Measurements from ENCODE around the gene LRRC8C.
A peak's percentile ranks its signal among the peaks of the same experiment; 100 is the strongest.

The LRRC8C gene

DNA sequence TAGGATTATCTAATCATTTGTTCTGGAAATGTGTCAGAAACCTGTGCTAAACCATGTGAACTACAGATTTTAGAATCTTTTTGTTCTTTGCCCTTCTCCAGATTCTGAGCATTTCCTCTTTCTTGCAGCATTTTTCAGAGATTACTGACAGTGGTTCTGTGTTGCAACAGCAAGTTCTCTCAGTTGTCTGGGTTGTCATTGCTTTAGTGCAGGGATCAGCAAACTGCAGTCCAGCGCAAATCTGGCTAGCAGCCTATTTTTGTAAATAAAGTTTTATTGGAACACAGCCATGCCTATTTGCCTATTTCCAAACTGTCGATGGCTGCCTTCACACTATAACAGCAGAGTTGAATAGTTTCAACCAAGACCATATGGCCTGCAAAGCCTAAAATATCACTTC lies 121.6 kb downstream of the LRRC8C start:
- H3K27me3 Mint-ChIP-seq = no peaks in the 10 kb centered on the region
- peak overlapping the region; percentile 61 for H3K27ac Mint-ChIP-seq
- peaks cover 67% of the 10 kb centered on the region for H3K4me1 Mint-ChIP-seq (ENCODE audit: low read depth)
- H3K9me3 Mint-ChIP-seq = no peaks in the 10 kb centered on the region
- peaks cover 4% of the 10 kb centered on the region for H3K36me3 Mint-ChIP-seq (ENCODE audit: low read depth)
- H3K4me3 Mint-ChIP-seq = no peak overlapping the region

DNA sequence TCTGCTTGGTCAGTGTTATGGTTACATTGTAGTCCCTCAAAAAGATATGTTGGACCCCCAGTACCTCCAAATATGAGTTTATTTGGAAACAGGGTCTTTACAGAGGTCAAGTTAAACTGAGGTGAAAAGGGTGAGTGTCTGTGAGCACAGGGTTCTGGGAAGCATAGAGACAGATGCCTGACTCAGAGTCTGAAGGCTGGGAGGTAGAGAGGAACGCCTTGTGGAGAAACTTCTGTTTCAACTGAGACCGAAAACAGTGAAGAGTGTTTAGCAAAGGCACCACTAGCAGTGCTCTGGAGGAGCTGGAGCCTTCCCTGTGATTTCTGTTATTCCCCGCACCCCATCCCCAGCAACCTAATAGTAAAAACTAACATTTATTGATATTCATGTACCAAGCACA lies 122.7 kb downstream of the LRRC8C start:
- H3K27me3 Mint-ChIP-seq = no peaks in the 10 kb centered on the region
- H3K27ac Mint-ChIP-seq = peak overlapping the region; percentile 76
- H3K4me1 Mint-ChIP-seq (ENCODE audit: low read depth) = peaks cover 78% of the 10 kb centered on the region
- no peaks in the 10 kb centered on the region for H3K9me3 Mint-ChIP-seq
- peaks cover 4% of the 10 kb centered on the region for H3K36me3 Mint-ChIP-seq (ENCODE audit: low read depth)
- no peak overlapping the region for H3K4me3 Mint-ChIP-seq

GRCh38 chr1:89757532-89757931 lies 124.6 kb downstream of the LRRC8C start:
- Mint-ChIP-seq H3K27me3 (no peaks in the 10 kb centered on the region), H3K36me3 (ENCODE audit: low read depth) (peaks cover 7% of the 10 kb centered on the region), H3K27ac (peak overlapping the region; percentile 92), H3K4me1 (ENCODE audit: low read depth) (peaks cover 95% of the 10 kb centered on the region), H3K9me3 (no peaks in the 10 kb centered on the region), H3K4me3 (peak overlapping the region; percentile 76)

DNA sequence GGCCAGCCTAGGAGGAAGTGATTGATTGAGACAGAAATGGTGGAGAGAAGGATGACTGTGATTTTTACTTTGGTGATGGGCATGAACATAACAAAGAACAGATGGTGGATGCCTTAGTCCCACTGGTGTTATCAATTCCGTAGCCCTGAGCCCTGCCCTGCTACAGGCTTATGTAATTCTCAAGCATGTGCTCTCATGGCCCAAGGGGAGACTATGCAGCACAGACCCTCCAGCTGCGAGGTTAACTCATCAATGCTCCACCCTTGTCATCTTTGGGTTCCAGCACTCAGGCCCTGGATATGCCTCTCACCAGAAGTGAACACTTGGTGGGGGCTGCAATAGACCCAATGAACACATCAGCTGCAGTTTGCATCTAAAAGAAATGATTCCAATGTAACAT lies 125.2 kb downstream of the LRRC8C start:
- no peaks in the 10 kb centered on the region for H3K9me3 Mint-ChIP-seq
- H3K36me3 Mint-ChIP-seq (ENCODE audit: low read depth) = peaks cover 7% of the 10 kb centered on the region
- H3K4me3 Mint-ChIP-seq = peak overlapping the region; percentile 76
- no peaks in the 10 kb centered on the region for H3K27me3 Mint-ChIP-seq
- H3K4me1 Mint-ChIP-seq (ENCODE audit: low read depth) = peaks cover 95% of the 10 kb centered on the region
- H3K27ac Mint-ChIP-seq = peak overlapping the region; percentile 92

GRCh38 chr1:89759036-89759435 lies 126.1 kb downstream of the LRRC8C start:
- Mint-ChIP-seq H3K27ac (peak overlapping the region; percentile 92), H3K9me3 (no peaks in the 10 kb centered on the region), H3K36me3 (ENCODE audit: low read depth) (peaks cover 7% of the 10 kb centered on the region), H3K4me3 (peak overlapping the region; percentile 18), H3K4me1 (ENCODE audit: low read depth) (peaks cover 98% of the 10 kb centered on the region), H3K27me3 (no peaks in the 10 kb centered on the region)

GRCh38 chr1:89760496-89760895 lies 127.6 kb downstream of the LRRC8C start:
- peak overlapping the region; percentile 61 for H3K27ac Mint-ChIP-seq
- H3K27me3 Mint-ChIP-seq = no peaks in the 10 kb centered on the region
- peaks cover 90% of the 10 kb centered on the region for H3K4me1 Mint-ChIP-seq (ENCODE audit: low read depth)
- H3K4me3 Mint-ChIP-seq = no peak overlapping the region
- no peaks in the 10 kb centered on the region for H3K9me3 Mint-ChIP-seq
- peaks cover 7% of the 10 kb centered on the region for H3K36me3 Mint-ChIP-seq (ENCODE audit: low read depth)

- Mint-ChIP-seq H3K27ac (peak overlapping the region; percentile 94), H3K9me3 (no peaks in the 10 kb centered on the region), H3K4me3 (peak overlapping the region; percentile 88), H3K4me1 (ENCODE audit: low read depth) (peaks cover 82% of the 10 kb centered on the region), H3K27me3 (no peaks in the 10 kb centered on the region), H3K36me3 (ENCODE audit: low read depth) (peaks cover 7% of the 10 kb centered on the region)
These were observed 128.4 kb downstream of the LRRC8C start for GRCh38 chr1:89761338-89761737.

GRCh38 chr1:89761901-89762300 lies 129.0 kb downstream of the LRRC8C start:
- no peaks in the 10 kb centered on the region for H3K27me3 Mint-ChIP-seq
- peaks cover 76% of the 10 kb centered on the region for H3K4me1 Mint-ChIP-seq (ENCODE audit: low read depth)
- H3K4me3 Mint-ChIP-seq = peak overlapping the region; percentile 88

GRCh38 chr1:89762386-89762778 lies 129.5 kb downstream of the LRRC8C start:
- Mint-ChIP-seq H3K9me3 (no peaks in the 10 kb centered on the region), H3K4me1 (ENCODE audit: low read depth) (peaks cover 71% of the 10 kb centered on the region), H3K27me3 (no peaks in the 10 kb centered on the region), H3K36me3 (ENCODE audit: low read depth) (peaks cover 7% of the 10 kb centered on the region), H3K27ac (peak overlapping the region; percentile 94), H3K4me3 (peak overlapping the region; percentile 88)

More at GRCh38 chr1:89761901-89762300, 129.0 kb downstream of the LRRC8C start:
- H3K9me3 Mint-ChIP-seq = no peaks in the 10 kb centered on the region
- peaks cover 7% of the 10 kb centered on the region for H3K36me3 Mint-ChIP-seq (ENCODE audit: low read depth)
- H3K27ac Mint-ChIP-seq = peak overlapping the region; percentile 94

DNA sequence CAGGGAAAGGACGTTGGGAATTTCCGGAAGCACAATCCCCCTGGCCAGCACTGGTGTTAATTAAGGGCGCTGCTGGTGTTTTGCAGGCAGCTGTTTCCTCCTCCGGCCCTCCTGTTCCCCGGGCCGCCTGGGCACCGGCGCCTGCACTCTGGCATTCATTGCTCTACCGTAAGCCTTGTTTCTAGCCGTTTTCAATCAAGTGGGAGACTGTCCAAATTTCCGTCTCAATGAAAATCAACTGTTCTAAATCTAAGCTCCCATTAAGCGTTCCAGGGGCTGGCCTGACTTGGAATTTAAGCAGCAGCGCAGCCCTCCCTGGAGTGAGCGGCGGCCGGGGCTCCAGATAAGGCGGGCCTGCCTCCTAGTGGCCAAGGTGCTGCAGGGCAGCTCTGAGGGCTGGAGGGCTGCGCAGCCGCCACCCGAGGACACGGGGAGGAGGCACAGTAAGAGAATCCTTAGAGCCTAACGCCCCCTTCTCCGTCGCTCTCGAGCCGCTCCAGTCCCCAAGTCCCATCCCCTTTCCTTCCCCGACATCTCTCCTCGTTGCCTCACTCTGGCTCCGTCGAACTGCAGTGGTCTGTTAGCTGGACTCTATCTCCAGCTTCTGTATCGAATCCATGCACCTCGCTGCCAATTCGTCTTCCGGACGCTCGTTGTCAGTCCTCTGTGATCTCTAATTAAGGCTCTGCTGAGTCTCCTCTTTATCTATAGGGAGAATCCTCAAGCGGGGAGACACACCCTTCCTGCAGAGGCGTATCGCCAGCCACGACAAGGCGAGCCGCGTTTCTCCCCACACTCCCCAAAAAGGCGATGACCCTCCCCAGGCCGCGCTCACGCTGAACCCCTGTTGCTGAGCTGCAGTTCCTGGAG lies 130.1 kb downstream of the LRRC8C start:
- Mint-ChIP-seq H3K4me3 (peak overlapping the region; percentile 88), H3K27me3 (no peaks in the 10 kb centered on the region), H3K27ac (peak overlapping the region; percentile 94), H3K36me3 (ENCODE audit: low read depth) (peaks cover 7% of the 10 kb centered on the region), H3K9me3 (no peaks in the 10 kb centered on the region), H3K4me1 (ENCODE audit: low read depth) (peaks cover 65% of the 10 kb centered on the region)

- peak overlapping the region; percentile 94 for H3K27ac Mint-ChIP-seq
- H3K36me3 Mint-ChIP-seq (ENCODE audit: low read depth) = peaks cover 7% of the 10 kb centered on the region
- no peaks in the 10 kb centered on the region for H3K27me3 Mint-ChIP-seq
- H3K4me3 Mint-ChIP-seq = peak overlapping the region; percentile 88
- peaks cover 59% of the 10 kb centered on the region for H3K4me1 Mint-ChIP-seq (ENCODE audit: low read depth)
- no peaks in the 10 kb centered on the region for H3K9me3 Mint-ChIP-seq
These were observed 130.7 kb downstream of the LRRC8C start for GRCh38 chr1:89763649-89763986.

GRCh38 chr1:89765774-89766173 lies 132.9 kb downstream of the LRRC8C start:
- no peak overlapping the region for H3K4me3 Mint-ChIP-seq
- H3K27me3 Mint-ChIP-seq = no peaks in the 10 kb centered on the region
- H3K36me3 Mint-ChIP-seq (ENCODE audit: low read depth) = peaks cover 3% of the 10 kb centered on the region
- peaks cover 37% of the 10 kb centered on the region for H3K4me1 Mint-ChIP-seq (ENCODE audit: low read depth)
- no peaks in the 10 kb centered on the region for H3K9me3 Mint-ChIP-seq
- H3K27ac Mint-ChIP-seq = no peak overlapping the region

DNA sequence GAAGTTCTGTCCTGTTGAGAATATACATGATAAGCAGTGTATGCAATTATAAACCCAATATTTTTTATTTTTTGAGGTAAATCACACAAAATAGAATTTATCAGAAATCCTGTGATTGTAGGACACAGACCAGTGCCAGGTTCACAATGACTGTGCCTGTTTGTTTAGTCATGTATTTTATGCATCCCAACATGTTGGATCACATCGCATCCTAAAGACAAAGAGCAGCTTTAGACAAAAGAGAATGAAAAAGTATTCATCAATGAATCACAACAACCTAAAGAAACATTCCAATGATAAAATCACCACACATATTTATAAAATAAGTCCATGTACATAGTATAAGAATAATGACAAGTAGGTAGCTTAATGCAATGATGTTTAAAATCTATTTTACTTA lies 134.7 kb downstream of the LRRC8C start:
- H3K36me3 Mint-ChIP-seq (ENCODE audit: low read depth) = no peaks in the 10 kb centered on the region
- H3K9me3 Mint-ChIP-seq = no peaks in the 10 kb centered on the region
- H3K4me1 Mint-ChIP-seq (ENCODE audit: low read depth) = peaks cover 20% of the 10 kb centered on the region
- H3K4me3 Mint-ChIP-seq = no peak overlapping the region
- no peak overlapping the region for H3K27ac Mint-ChIP-seq
- H3K27me3 Mint-ChIP-seq = no peaks in the 10 kb centered on the region

Measured in stimulated activated naive CD8-positive, alpha-beta T cell treated with anti-CD3 and anti-CD28 coated beads, Interleukin-15, Interleukin-2, amounts not matched to agents 100 ng/mL and 50 ng/mL, for 24 hours (primary cell).